Neutrophil (primary cell): ENCODE results near the gene STK25.
"Not testable (repeated sequence)": the region's sequence is repeated elsewhere in the genome, so short reads cannot be mapped to it uniquely, and the experiment has no call there.

ENCODE experiments used
- H3K27ac ChIP-seq: fragments of 200-600 bp; sonication (generic); 2 replicates; pipeline ENCODE4 v1.5.1; 2016; ENCODE audit warnings: mild to moderate bottlenecking, moderate library complexity
- H3K27me3 ChIP-seq: fragments of 200-600 bp; sonication (generic); 2 replicates; pipeline ENCODE4 v1.6.0; 2016; ENCODE audit warnings: mild to moderate bottlenecking
- H3K36me3 ChIP-seq: fragments of 200-600 bp; sonication (generic); 2 replicates; pipeline ENCODE4 v1.5.1; 2017
- H3K4me1 ChIP-seq, 2 experiments: fragments of 200-600 bp in 1 of 2; sonication (generic) in 1 of 2; 1 replicate in 1 of 2; 2 replicates in 1 of 2; pipeline versions ENCODE4 v1.5.1 to v1.6.1; 2013 to 2016; ENCODE audit warnings: low read depth in 1 of 2, low read length in 1 of 2, mild to moderate bottlenecking in 1 of 2, moderate library complexity in 1 of 2; ENCODE audit not compliant: control insufficient read depth in 1 of 2, insufficient read depth in 1 of 2
- H3K4me3 ChIP-seq, 2 experiments: fragments of 200-600 bp in 1 of 2; sonication (generic) in 1 of 2; 1 replicate in 1 of 2; 2 replicates in 1 of 2; pipeline ENCODE4 v1.5.1; 2013 to 2016; ENCODE audit warnings: low read depth in 1 of 2, low read length in 1 of 2, mild to moderate bottlenecking in 1 of 2, moderate library complexity in 1 of 2
- H3K9me3 ChIP-seq: fragments of 200-600 bp; sonication (generic); 2 replicates; pipeline ENCODE4 v1.5.1; 2016
- TF ChIP-seq, protein P1 (sequence below): fragments of 200-600 bp; sonication (generic); IDR thresholded peaks from 2 replicates; pipeline ENCODE4 v1.5.1; 2016; ENCODE audit warnings: antibody characterized with exemption

Gene STK25

DNA sequence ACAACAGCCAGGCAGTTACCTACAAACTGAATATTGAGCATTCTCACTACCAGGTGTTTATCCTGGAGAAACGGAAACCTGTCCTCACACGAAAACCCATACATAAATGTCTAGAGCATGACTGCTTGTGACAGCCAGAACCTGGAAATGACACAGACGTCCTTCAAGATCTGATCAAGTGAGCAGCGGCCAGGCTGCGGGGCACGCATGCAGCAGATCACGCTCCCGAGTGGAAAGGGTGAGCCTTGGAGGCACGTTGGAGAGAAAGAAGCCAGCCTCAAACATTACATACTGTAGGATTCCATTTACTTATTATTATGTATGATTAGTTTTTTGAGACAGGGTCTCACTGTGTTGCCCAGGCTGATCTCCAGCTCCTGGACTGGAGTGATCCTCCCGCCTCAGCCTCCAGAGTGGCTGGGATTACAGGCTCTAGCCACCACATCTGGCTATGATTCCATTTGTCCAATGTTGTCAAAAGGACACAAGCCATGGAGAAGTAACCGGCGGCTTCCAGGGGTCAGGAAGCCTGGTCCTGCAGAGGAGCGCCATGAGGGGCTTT lies 22.9 kb upstream of the STK25 start:
- Histone ChIP-seq H3K27me3 (peaks cover 18% of the 10 kb centered on the region), H3K4me1 (no peaks in the 10 kb centered on the region), H3K27ac (no peak overlapping the region), H3K9me3 (no peaks in the 10 kb centered on the region), H3K4me3 (no peak overlapping the region), H3K36me3 (no peaks in the 10 kb centered on the region)
- TF ChIP-seq, protein P1, sequence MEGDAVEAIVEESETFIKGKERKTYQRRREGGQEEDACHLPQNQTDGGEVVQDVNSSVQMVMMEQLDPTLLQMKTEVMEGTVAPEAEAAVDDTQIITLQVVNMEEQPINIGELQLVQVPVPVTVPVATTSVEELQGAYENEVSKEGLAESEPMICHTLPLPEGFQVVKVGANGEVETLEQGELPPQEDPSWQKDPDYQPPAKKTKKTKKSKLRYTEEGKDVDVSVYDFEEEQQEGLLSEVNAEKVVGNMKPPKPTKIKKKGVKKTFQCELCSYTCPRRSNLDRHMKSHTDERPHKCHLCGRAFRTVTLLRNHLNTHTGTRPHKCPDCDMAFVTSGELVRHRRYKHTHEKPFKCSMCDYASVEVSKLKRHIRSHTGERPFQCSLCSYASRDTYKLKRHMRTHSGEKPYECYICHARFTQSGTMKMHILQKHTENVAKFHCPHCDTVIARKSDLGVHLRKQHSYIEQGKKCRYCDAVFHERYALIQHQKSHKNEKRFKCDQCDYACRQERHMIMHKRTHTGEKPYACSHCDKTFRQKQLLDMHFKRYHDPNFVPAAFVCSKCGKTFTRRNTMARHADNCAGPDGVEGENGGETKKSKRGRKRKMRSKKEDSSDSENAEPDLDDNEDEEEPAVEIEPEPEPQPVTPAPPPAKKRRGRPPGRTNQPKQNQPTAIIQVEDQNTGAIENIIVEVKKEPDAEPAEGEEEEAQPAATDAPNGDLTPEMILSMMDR: no peak

DNA sequence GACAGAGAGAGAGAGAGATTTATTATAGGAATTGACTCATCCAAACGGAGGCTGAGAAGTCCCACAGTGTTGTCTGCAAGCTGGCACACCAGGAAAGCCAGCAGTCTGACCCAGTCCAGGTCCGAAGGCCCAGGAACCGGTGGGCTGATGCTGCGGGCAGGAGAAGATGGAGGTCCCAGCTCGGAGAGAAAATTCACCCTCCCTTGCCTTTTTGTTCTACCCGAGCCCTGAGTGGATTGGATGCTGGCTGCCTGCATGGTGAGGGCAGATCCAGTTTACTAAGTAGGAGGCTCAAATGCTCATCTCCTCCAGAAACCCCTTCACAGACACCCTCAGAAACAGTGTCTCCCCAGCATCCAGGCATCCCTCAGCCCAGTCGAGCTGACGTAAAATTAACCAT lies 22.2 kb upstream of the STK25 start:
- no peak overlapping the region for H3K4me3 ChIP-seq
- H3K27me3 ChIP-seq: peaks cover 11% of the 10 kb centered on the region
- H3K27ac ChIP-seq: no peak overlapping the region
- TF ChIP-seq, protein P1: no peak
- H3K36me3 ChIP-seq: no peaks in the 10 kb centered on the region
- H3K4me1 ChIP-seq: no peaks in the 10 kb centered on the region
- no peaks in the 10 kb centered on the region for H3K9me3 ChIP-seq

DNA sequence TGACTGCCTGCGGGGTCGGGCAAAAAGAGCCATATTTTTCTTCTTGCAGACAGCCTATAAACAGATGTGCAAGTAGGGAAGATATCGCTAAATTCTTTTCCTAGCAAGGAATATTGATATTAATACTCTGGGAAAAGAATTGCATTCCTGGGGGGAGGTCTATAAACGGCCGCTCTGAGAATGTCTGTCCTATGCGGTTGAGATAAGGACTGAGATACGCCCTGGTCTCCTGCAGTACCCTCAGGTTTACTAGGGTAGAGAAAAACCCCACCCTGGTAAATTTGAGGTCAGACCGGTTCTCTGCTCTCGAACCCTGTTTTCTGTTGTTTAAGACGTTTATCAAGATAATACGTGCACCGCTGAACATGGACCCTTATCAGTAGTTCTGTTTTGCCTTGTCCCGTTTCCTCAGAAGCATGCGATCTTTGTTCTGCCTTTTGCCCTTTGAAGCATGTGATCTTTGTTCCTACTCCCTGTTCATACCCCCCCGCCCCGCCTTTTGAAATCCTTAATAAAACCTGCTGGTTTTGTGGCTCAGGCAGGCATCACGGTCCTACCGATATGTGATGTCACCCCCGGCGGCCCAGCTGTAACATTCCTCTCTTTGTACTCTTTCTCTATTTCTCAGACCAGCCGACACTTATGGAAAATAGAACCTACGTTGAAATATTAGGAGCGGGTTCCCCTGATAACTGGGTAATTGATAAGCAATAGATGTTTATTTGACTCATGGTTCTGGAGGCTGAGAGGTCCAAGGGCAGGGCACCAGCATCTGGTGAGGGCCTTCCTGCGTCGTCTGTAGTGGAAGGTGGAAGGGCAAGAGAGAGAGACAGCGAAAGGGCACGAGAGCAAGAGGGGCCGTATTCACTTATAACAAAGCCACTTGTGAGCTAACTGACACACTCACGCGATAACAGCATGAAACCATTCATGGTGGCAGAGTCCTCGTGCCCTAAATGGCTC lies 17.7 kb upstream of the STK25 start:
- H3K27ac ChIP-seq, H3K4me3 ChIP-seq, H3K27me3 ChIP-seq, H3K36me3 ChIP-seq, H3K4me1 ChIP-seq, H3K9me3 ChIP-seq: not testable (repeated sequence)

DNA sequence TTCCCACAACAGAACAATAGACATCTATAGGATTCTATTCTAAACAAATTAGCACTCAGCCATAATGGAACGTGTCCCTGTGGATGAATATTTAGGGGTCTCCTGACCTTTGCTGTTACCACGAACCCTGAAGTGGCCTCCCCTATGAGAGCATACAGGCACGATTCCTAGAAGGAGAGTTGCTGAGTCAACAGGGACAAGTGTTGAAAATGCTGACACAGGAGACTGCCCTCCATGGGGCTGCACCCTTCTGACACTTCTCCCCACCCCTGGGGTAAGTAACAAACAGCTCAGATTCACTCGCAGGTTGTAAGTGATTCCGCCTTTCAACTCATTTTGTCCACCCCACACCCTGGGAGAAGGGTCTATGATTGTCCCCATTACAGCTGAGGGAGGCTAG lies 14.1 kb upstream of the STK25 start:
- peaks cover 19% of the 10 kb centered on the region for H3K27me3 ChIP-seq
- H3K27ac ChIP-seq: no peak overlapping the region
- H3K4me3 ChIP-seq: no peak overlapping the region
- no peaks in the 10 kb centered on the region for H3K36me3 ChIP-seq
- TF ChIP-seq, protein P1: no peak
- no peaks in the 10 kb centered on the region for H3K4me1 ChIP-seq
- H3K9me3 ChIP-seq: no peaks in the 10 kb centered on the region

DNA sequence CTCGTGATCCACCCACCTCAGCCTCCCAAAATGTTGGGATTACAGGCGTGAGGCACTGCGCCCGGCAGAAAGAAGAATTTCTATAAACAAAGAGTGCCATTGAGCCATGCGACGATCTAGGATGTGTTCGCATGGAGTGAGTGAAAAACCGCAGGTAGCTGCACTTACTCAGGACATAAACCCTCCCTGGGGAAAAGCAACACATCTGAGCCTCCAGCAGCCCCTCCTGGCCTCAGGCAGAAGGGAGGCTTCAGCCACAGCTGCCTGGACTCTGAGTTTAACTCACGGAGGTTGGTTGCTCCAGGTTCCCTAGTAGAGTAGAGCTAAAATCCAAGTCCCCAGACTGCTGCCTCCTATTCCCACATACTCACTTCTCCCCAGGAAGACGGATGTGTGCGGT lies 11.3 kb upstream of the STK25 start:
- Histone ChIP-seq H3K9me3 (no peaks in the 10 kb centered on the region), H3K36me3 (no peaks in the 10 kb centered on the region), H3K4me3 (no peak overlapping the region), H3K4me1 (no peaks in the 10 kb centered on the region), H3K27ac (no peak overlapping the region), H3K27me3 (peaks cover 22% of the 10 kb centered on the region)
- TF ChIP-seq, protein P1: no peak

DNA sequence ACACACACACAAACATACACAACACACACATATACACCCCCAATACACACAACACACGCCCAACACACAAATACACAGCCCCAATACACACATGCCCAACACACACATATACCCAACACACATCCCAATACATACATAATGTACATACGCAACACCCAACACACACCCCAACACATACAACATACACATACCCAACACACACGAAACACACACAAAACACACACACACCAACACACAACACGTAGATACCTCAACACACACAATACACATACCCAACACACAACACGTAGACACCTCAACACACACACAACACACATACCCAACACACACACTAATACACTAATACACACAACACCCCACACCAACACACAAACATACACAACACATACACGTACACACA lies 8.9 kb upstream of the STK25 start:
- Histone ChIP-seq H3K4me3 (no peak overlapping the region), H3K9me3 (no peaks in the 10 kb centered on the region), H3K36me3 (no peaks in the 10 kb centered on the region), H3K27me3 (peaks cover 31% of the 10 kb centered on the region), H3K27ac (no peak overlapping the region), H3K4me1 (no peaks in the 10 kb centered on the region)
- TF ChIP-seq, protein P1: no peak
